DND-41 (cell line): ENCODE data around the gene PARD6G.

Experiments used
- ATAC-seq: fragments of 200-7000 bp; cut with Tn5 transposase; 3 replicates; pipeline ENCODE4 v1.9.1; 2021; ENCODE audit warnings: low read depth; ENCODE audit not compliant: insufficient read depth
- DNase-seq: peaks from one replicate; pipeline ENCODE4 v3.0.0-alpha.2; 2020
- H2AFZ ChIP-seq: 2 replicates; pipeline ENCODE4 v1.6.0; 2012; ENCODE audit warnings: low read depth, low read length
- H3K27ac ChIP-seq: 2 replicates; pipeline ENCODE4 v1.5.1; 2012; ENCODE audit warnings: low read length, inconsistent platforms
- H3K27me3 ChIP-seq: fragments of 200-600 bp; sonication (generic); 2 replicates; pipeline ENCODE4 v1.6.0; 2012; ENCODE audit warnings: low read length, mild to moderate bottlenecking, inconsistent platforms; ENCODE audit not compliant: insufficient read depth, poor library complexity
- H3K36me3 ChIP-seq: 2 replicates; pipeline ENCODE4 v1.5.1; 2012; ENCODE audit warnings: low read length, inconsistent platforms; ENCODE audit not compliant: insufficient read depth
- H3K4me1 ChIP-seq: 2 replicates; pipeline ENCODE4 v1.5.1; 2012; ENCODE audit warnings: mild to moderate bottlenecking, low read length; ENCODE audit not compliant: insufficient read depth
- H3K4me2 ChIP-seq: 2 replicates; pipeline ENCODE4 v1.6.0; 2012; ENCODE audit warnings: mild to moderate bottlenecking, moderate library complexity, low read length, inconsistent platforms; ENCODE audit not compliant: insufficient read depth
- H3K4me3 ChIP-seq, 2 experiments: fragments of 200-600 bp in 1 of 2; shearing (Covaris generic) in 1 of 2; 2 replicates each; pipeline ENCODE4 v1.5.1; 2012 to 2016; ENCODE audit warnings: inconsistent platforms in 2 of 2, low read length in 2 of 2, mild to moderate bottlenecking in 2 of 2, low read depth in 1 of 2, moderate library complexity in 1 of 2
- H3K79me2 ChIP-seq: 2 replicates; pipeline ENCODE4 v1.6.0; 2012; ENCODE audit warnings: low read length, inconsistent platforms; ENCODE audit not compliant: insufficient read depth
- H3K9ac ChIP-seq: 2 replicates; pipeline ENCODE4 v1.6.0; 2012; ENCODE audit warnings: low read depth, mild to moderate bottlenecking, inconsistent platforms, low read length, moderate library complexity
- H3K9me3 ChIP-seq: 2 replicates; pipeline ENCODE4 v1.5.1; 2012; ENCODE audit warnings: low read length, moderate library complexity, mild to moderate bottlenecking, inconsistent platforms; ENCODE audit not compliant: insufficient read depth, severe bottlenecking
- H4K20me1 ChIP-seq: 2 replicates; pipeline ENCODE4 v1.6.0; 2012; ENCODE audit warnings: low read length; ENCODE audit not compliant: insufficient read depth
- EZH2 ChIP-seq: IDR thresholded peaks from 3 replicates; pipeline ENCODE4 v1.6.1; 2012; ENCODE audit warnings: borderline replicate concordance, low read depth, mild to moderate bottlenecking, moderate library complexity, low read length, inconsistent platforms; ENCODE audit not compliant: severe bottlenecking
- TF ChIP-seq, protein P1 (sequence below): IDR thresholded peaks from 2 replicates; pipeline ENCODE4 v1.5.1; 2012; ENCODE audit warnings: borderline replicate concordance, low read length, moderate library complexity, mild to moderate bottlenecking; ENCODE audit not compliant: poor library complexity, severe bottlenecking; ENCODE audit errors: extremely low read depth

PARD6G gene

DNA sequence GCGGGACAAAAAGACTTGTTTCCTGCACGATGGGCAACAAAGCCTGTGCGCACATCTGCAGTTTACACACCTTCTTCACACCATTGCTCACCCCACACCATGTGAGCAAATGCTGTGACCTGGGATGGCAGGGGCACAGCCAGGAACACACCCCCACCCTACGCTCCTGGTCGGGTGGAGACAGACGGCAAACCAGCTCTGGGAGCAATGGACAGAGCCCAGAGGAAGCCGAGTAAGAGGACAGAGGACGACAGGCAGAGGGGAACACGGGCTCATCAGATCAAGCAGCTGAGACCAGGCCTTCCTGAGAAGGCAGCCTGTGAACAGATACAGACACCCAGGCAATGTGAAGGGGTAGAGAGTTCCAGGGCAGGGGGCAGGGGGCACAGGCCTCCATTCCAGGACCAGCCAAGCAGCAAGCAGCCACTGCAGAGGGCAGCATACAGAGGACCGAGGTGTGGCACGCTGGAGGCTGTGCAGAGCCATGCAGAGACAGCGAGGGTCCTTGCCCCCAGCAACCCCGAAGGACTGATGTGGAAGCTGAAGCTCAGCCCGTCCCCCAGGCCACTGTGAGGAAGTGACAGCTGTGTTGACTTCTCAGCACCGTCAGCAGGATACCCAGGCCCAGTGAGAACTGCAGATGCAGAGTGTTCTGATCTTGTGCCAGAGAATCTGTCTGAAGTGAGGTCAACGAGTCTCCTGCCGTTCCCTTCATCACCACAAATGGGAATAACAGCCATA, 46.2 kb downstream of the PARD6G start:
- Histone ChIP-seq H3K9ac (no peak overlapping the region), H3K4me2 (no peak overlapping the region), H3K36me3 (no peaks in the 10 kb centered on the region), H3K79me2 (no peaks in the 10 kb centered on the region), H3K4me3 (no peak overlapping the region), H3K27ac (no peak overlapping the region), H4K20me1 (no peaks in the 10 kb centered on the region), H3K27me3 (no peaks in the 10 kb centered on the region), H3K4me1 (no peaks in the 10 kb centered on the region), H3K9me3 (no peaks in the 10 kb centered on the region), H2AFZ (no peak overlapping the region)
- TF ChIP-seq, protein P1, sequence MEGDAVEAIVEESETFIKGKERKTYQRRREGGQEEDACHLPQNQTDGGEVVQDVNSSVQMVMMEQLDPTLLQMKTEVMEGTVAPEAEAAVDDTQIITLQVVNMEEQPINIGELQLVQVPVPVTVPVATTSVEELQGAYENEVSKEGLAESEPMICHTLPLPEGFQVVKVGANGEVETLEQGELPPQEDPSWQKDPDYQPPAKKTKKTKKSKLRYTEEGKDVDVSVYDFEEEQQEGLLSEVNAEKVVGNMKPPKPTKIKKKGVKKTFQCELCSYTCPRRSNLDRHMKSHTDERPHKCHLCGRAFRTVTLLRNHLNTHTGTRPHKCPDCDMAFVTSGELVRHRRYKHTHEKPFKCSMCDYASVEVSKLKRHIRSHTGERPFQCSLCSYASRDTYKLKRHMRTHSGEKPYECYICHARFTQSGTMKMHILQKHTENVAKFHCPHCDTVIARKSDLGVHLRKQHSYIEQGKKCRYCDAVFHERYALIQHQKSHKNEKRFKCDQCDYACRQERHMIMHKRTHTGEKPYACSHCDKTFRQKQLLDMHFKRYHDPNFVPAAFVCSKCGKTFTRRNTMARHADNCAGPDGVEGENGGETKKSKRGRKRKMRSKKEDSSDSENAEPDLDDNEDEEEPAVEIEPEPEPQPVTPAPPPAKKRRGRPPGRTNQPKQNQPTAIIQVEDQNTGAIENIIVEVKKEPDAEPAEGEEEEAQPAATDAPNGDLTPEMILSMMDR, result no peak
- ATAC-seq (no peak), DNase-seq (no peak)

GRCh38 chr18:80200171-80200931, 47.0 kb downstream of the PARD6G start:
- no peaks in the 10 kb centered on the region for H3K27me3 ChIP-seq
- no peak overlapping the region for H3K27ac ChIP-seq
- DNase-seq, result no peak
- H3K9ac ChIP-seq, result no peak overlapping the region
- H4K20me1 ChIP-seq, result no peaks in the 10 kb centered on the region
- no peak for TF ChIP-seq EZH2
- TF ChIP-seq, protein P1, result peak; percentile 33
- no peaks in the 10 kb centered on the region for H3K9me3 ChIP-seq
- no peak overlapping the region for H3K4me2 ChIP-seq
- no peaks in the 10 kb centered on the region for H3K79me2 ChIP-seq
- no peak overlapping the region for H2AFZ ChIP-seq
- no peaks in the 10 kb centered on the region for H3K4me1 ChIP-seq
- ATAC-seq, result no peak
- no peaks in the 10 kb centered on the region for H3K36me3 ChIP-seq
- no peak overlapping the region for H3K4me3 ChIP-seq

DNA sequence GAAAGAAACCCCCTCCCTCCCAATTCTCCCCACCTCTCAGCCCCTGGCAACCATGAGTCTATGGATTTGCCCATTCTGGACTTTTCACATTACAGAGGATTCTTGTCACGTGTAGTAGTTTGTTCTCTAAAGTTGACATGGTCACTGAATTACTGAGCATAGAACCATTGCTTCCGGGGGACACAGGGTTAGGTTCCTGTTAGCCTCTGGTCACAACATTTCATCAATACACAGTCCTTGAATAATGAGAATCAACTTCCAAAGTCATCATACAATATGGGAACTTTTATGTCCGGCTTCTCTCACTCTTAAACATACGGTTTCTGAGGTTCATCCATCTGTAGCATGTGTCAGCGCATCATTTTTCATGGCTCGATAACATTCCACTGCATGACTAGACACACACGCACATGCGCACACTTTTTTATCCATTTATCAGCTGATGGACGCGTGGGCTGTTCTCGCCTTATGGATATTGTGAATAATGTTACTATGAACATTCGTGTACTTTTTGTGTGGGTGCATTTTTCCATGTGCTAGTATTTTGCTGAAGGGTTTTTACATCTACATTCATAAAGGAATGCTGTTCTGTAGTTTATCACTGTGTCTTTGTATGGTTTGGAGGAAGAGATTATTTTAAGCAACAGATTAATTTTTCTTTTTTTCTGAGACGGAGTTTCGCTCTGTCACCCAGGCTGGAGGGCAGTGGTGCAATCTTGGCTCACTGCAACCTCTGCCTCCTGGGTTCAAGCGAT, 48.1 kb downstream of the PARD6G start:
- no peak overlapping the region for H3K27ac ChIP-seq
- H3K4me3 ChIP-seq, result no peak overlapping the region
- no peaks in the 10 kb centered on the region for H3K27me3 ChIP-seq
- H3K4me2 ChIP-seq, result no peak overlapping the region
- no peaks in the 10 kb centered on the region for H3K9me3 ChIP-seq
- DNase-seq (no peak), ATAC-seq (no peak)
- no peak overlapping the region for H3K9ac ChIP-seq
- H4K20me1 ChIP-seq, result no peaks in the 10 kb centered on the region; the same call in 1 of the 2 replicates
- no peaks in the 10 kb centered on the region for H3K4me1 ChIP-seq
- no peak overlapping the region for H2AFZ ChIP-seq
- TF ChIP-seq EZH2, result no peak
- TF ChIP-seq, protein P1, result no peak
- no peaks in the 10 kb centered on the region for H3K79me2 ChIP-seq
- H3K36me3 ChIP-seq, result no peaks in the 10 kb centered on the region
